Large intestine (tissue), 3 donors: ENCODE measurements around the gene TMEM52. TPM values are rescaled to one million over a fixed set of nuclear protein-coding genes. Genes with fewer than 3 reads are reported as not detected.

Experiments
- DNase-seq, 2 donors: peaks; one replicate each; pipeline versions ENCODE4 v3.0.0 to v3.0.0-alpha.2; 2013
- H3K27ac ChIP-seq: one replicate; pipeline ENCODE4 v1.5.1; 2013; ENCODE audit warnings: low read length
- H3K27me3 ChIP-seq: 2 replicates; pipeline ENCODE4 v1.6.1; 2013; ENCODE audit warnings: low read length; ENCODE audit not compliant: control insufficient read depth, insufficient read depth
- H3K36me3 ChIP-seq: 2 replicates; pipeline ENCODE4 v1.6.1; 2013; ENCODE audit warnings: low read length; ENCODE audit not compliant: control insufficient read depth, insufficient read depth
- H3K4me1 ChIP-seq: one replicate; pipeline ENCODE4 v1.6.1; 2013; ENCODE audit warnings: low read length; ENCODE audit not compliant: control insufficient read depth, insufficient read depth
- H3K4me3 ChIP-seq: one replicate; pipeline ENCODE4 v1.5.1; 2013; ENCODE audit warnings: low read length
- H3K9me3 ChIP-seq: one replicate; pipeline ENCODE4 v1.6.1; 2013; ENCODE audit warnings: mild to moderate bottlenecking, low read depth, low read length, moderate library complexity; ENCODE audit not compliant: control insufficient read depth
- WGBS: methylation state at CpG from one replicate; pipeline ENCODE4 v1.1.5; 2013; ENCODE audit warnings: low lambda C conversion rate; ENCODE audit not compliant: insufficient coverage; 5-methylcytosine and 5-hydroxymethylcytosine counted together
- polyA plus RNA-seq: library from polyadenylated mRNA; unstranded; fragments of 120-200 nt; gene quantifications from one replicate; pipeline ENCODE4 v1.2.1, GENCODE V29; 2013

Gene TMEM52
- polyA plus RNA-seq, 1 donor = 18.5 TPM

GRCh38 chr1:1881727-1882126, 37.4 kb downstream of the TMEM52 start:
- DNase-seq = peak; percentile 69 to 86
- peak overlapping the region; percentile 69 for H3K27ac ChIP-seq

GRCh38 chr1:1880617-1881312, 38.3 kb downstream of the TMEM52 start:
- Histone ChIP-seq H3K27ac (peak overlapping the region; percentile 69), H3K4me1 (peaks cover 33% of the 10 kb centered on the region), H3K27me3 (no peaks in the 10 kb centered on the region), H3K9me3 (no peaks in the 10 kb centered on the region), H3K4me3 (no peak overlapping the region), H3K36me3 (peaks cover 19% of the 10 kb centered on the region)
- no peak for DNase-seq
- WGBS = 17% methylated on average over 1 of the region's 13 CpGs

More at GRCh38 chr1:1881727-1882126, 37.4 kb downstream of the TMEM52 start:
- H3K9me3 ChIP-seq = no peaks in the 10 kb centered on the region
- no peaks in the 10 kb centered on the region for H3K27me3 ChIP-seq
- no CpG with 5 or more reads among the region's 6 CpGs for WGBS
- H3K36me3 ChIP-seq = peaks cover 10% of the 10 kb centered on the region
- no peak overlapping the region for H3K4me3 ChIP-seq
- peaks cover 33% of the 10 kb centered on the region for H3K4me1 ChIP-seq

GRCh38 chr1:1879942-1880341, 39.1 kb downstream of the TMEM52 start:
- no peak for DNase-seq
- Histone ChIP-seq H3K9me3 (no peaks in the 10 kb centered on the region), H3K36me3 (peaks cover 26% of the 10 kb centered on the region), H3K4me1 (peaks cover 33% of the 10 kb centered on the region), H3K4me3 (no peak overlapping the region), H3K27ac (no peak overlapping the region), H3K27me3 (no peaks in the 10 kb centered on the region)
- no CpG with 5 or more reads among the region's 5 CpGs for WGBS

GRCh38 chr1:1877865-1878436, 41.1 kb downstream of the TMEM52 start:
- peaks cover 33% of the 10 kb centered on the region for H3K36me3 ChIP-seq
- peaks cover 27% of the 10 kb centered on the region for H3K4me1 ChIP-seq
- H3K27ac ChIP-seq = no peak overlapping the region
- no peak overlapping the region for H3K4me3 ChIP-seq
- H3K9me3 ChIP-seq = no peaks in the 10 kb centered on the region
- no CpG with 5 or more reads among the region's 5 CpGs for WGBS
- DNase-seq = no peak
- H3K27me3 ChIP-seq = no peaks in the 10 kb centered on the region

GRCh38 chr1:1876335-1876930, 42.6 kb downstream of the TMEM52 start:
- DNase-seq = no peak
- Histone ChIP-seq H3K36me3 (peaks cover 40% of the 10 kb centered on the region), H3K9me3 (no peaks in the 10 kb centered on the region), H3K27ac (no peak overlapping the region), H3K4me3 (no peak overlapping the region), H3K27me3 (no peaks in the 10 kb centered on the region), H3K4me1 (peaks cover 13% of the 10 kb centered on the region)
- 100% methylated on average over 3 of the region's 11 CpGs for WGBS

- no CpG with 5 or more reads among the region's 1 CpG for WGBS
- Histone ChIP-seq H3K27ac (no peak overlapping the region), H3K4me3 (no peak overlapping the region), H3K27me3 (no peaks in the 10 kb centered on the region), H3K4me1 (peaks cover 9% of the 10 kb centered on the region), H3K9me3 (no peaks in the 10 kb centered on the region), H3K36me3 (peaks cover 40% of the 10 kb centered on the region)
- DNase-seq = no peak
Observed at GRCh38 chr1:1875932-1876331, 43.1 kb downstream of the TMEM52 start.

- Histone ChIP-seq H3K9me3 (no peaks in the 10 kb centered on the region), H3K27me3 (no peaks in the 10 kb centered on the region), H3K4me1 (peaks cover 2% of the 10 kb centered on the region), H3K36me3 (peaks cover 42% of the 10 kb centered on the region), H3K27ac (no peak overlapping the region), H3K4me3 (no peak overlapping the region)
- no CpG with 5 or more reads among the region's 7 CpGs for WGBS
- DNase-seq = no peak
Observed at GRCh38 chr1:1874901-1875300, 44.2 kb downstream of the TMEM52 start.

GRCh38 chr1:1873186-1873585, 45.9 kb downstream of the TMEM52 start:
- no peaks in the 10 kb centered on the region for H3K9me3 ChIP-seq
- peaks cover 35% of the 10 kb centered on the region for H3K36me3 ChIP-seq
- no peak for DNase-seq
- no peaks in the 10 kb centered on the region for H3K27me3 ChIP-seq
- no CpG with 5 or more reads among the region's 2 CpGs for WGBS
- H3K4me3 ChIP-seq = no peak overlapping the region
- H3K27ac ChIP-seq = no peak overlapping the region
- H3K4me1 ChIP-seq = no peaks in the 10 kb centered on the region

- Histone ChIP-seq H3K27ac (no peak overlapping the region), H3K36me3 (peaks cover 35% of the 10 kb centered on the region)
- WGBS = 83% methylated on average over 3 of the region's 11 CpGs
Observed at GRCh38 chr1:1872329-1872994, 46.6 kb downstream of the TMEM52 start.

GRCh38 chr1:1869469-1869868, 49.6 kb downstream of the TMEM52 start:
- Histone ChIP-seq H3K27me3 (no peaks in the 10 kb centered on the region), H3K4me3 (no peak overlapping the region), H3K36me3 (peaks cover 16% of the 10 kb centered on the region), H3K4me1 (no peaks in the 10 kb centered on the region), H3K9me3 (no peaks in the 10 kb centered on the region), H3K27ac (no peak overlapping the region)
- no CpG with 5 or more reads among the region's 4 CpGs for WGBS
- DNase-seq = no peak

More at GRCh38 chr1:1872329-1872994, 46.6 kb downstream of the TMEM52 start:
- no peaks in the 10 kb centered on the region for H3K4me1 ChIP-seq
- no peak overlapping the region for H3K4me3 ChIP-seq
- DNase-seq = no peak
- no peaks in the 10 kb centered on the region for H3K27me3 ChIP-seq
- no peaks in the 10 kb centered on the region for H3K9me3 ChIP-seq
